CD4-positive, alpha-beta T cell (primary cell): ENCODE results near the gene IGDCC3. TPM values are rescaled to one million over a fixed set of nuclear protein-coding genes. Genes with fewer than 3 reads are reported as not detected.

Experiments
- ATAC-seq: fragments of 200-7000 bp; cut with Tn5 transposase; one replicate; pipeline ENCODE4 v1.10.0; 2022; ENCODE audit warnings: mild to moderate bottlenecking; ENCODE audit not compliant: poor library complexity
- CTCF ChIA-PET: fragments of 350-600 bp; sonication (Branson Sonifier 250); formaldehyde crosslinking; loops from one replicate; lab custom pipeline; 2021; ENCODE audit warnings: antibody characterized with exemption, inconsistent platforms; lab: Charles Lee
- POLR2A ChIA-PET: fragments of 350-600 bp; sonication (Branson Sonifier 250); formaldehyde crosslinking; loops from one replicate; lab custom pipeline; 2021; ENCODE audit warnings: antibody characterized with exemption, inconsistent platforms; lab: Charles Lee
- DNase-seq, 14 experiments: peaks; one replicate each; pipeline ENCODE4 v3.0.0-alpha.2; 2013 to 2020; ENCODE audit warnings: mixed read lengths in 2 of 14
- H3K27ac ChIP-seq, 2 donors: one replicate each; pipeline versions ENCODE4 v1.5.1 to v1.7.0; 2013; ENCODE audit warnings: low read length in 2 of 2, low read depth in 1 of 2, mild to moderate bottlenecking in 1 of 2
- H3K27me3 ChIP-seq, 2 experiments: 1 replicate in 1 of 2; 2 replicates in 1 of 2; pipeline versions ENCODE4 v1.6.1 to v1.7.0; 2013; ENCODE audit warnings: low read length in 2 of 2, control low read depth in 1 of 2, mild to moderate bottlenecking in 1 of 2, moderate library complexity in 1 of 2; ENCODE audit not compliant: insufficient read depth in 2 of 2, control insufficient read depth in 1 of 2
- H3K36me3 ChIP-seq: one replicate; pipeline ENCODE4 v1.6.1; 2013; ENCODE audit warnings: low read length, control low read depth; ENCODE audit not compliant: insufficient read depth
- H3K4me1 ChIP-seq: one replicate; pipeline ENCODE4 v1.6.1; 2013; ENCODE audit warnings: low read length, control low read depth; ENCODE audit not compliant: insufficient read depth
- H3K4me3 ChIP-seq: one replicate; pipeline ENCODE4 v1.5.1; 2013; ENCODE audit warnings: mild to moderate bottlenecking, low read length, moderate library complexity
- H3K9me3 ChIP-seq, 2 experiments: 1 replicate in 1 of 2; 2 replicates in 1 of 2; pipeline versions ENCODE4 v1.6.1 to v1.7.0; 2013; ENCODE audit warnings: low read length in 2 of 2, mild to moderate bottlenecking in 2 of 2, control low read depth in 1 of 2, moderate library complexity in 1 of 2; ENCODE audit not compliant: control insufficient read depth in 1 of 2, insufficient read depth in 1 of 2
- H3K27ac Mint-ChIP-seq: one replicate; pipeline ENCODE4 v1.8.0; 2020; ENCODE audit warnings: mixed read lengths
- H3K27me3 Mint-ChIP-seq: one replicate; pipeline ENCODE4 v1.8.0; 2021; ENCODE audit warnings: mixed read lengths
- H3K36me3 Mint-ChIP-seq: one replicate; pipeline ENCODE4 v1.8.0; 2021; ENCODE audit warnings: low read depth, mixed read lengths
- H3K4me1 Mint-ChIP-seq: one replicate; pipeline ENCODE4 v1.8.0; 2021; ENCODE audit warnings: low read depth, mixed read lengths
- H3K4me3 Mint-ChIP-seq: one replicate; pipeline ENCODE4 v1.8.0; 2020; ENCODE audit warnings: mild to moderate bottlenecking, mixed read lengths
- H3K9me3 Mint-ChIP-seq: one replicate; pipeline ENCODE4 v1.8.0; 2020; ENCODE audit warnings: mixed read lengths
- CTCF ChIP-seq: fragments of 200-600 bp; IDR thresholded peaks from one replicate; pipeline ENCODE4 v1.8.0; 2022; ENCODE audit warnings: antibody characterized with exemption, mild to moderate bottlenecking
- intact Hi-C, 2 experiments: fragments of 100-400 bp; cut with DNase I in 1 of 2; cut with micrococcal nuclease in 1 of 2; formaldehyde crosslinking; loops; one replicate each; pipeline versions ENCODE4 v1.15.1 to v1.9.0; 2023 to 2025; cut with DNase I, micrococcal nuclease
- total RNA-seq, 174 experiments: library from RNA in 2 of 174; stranded (reverse) in 2 of 174; gene quantifications; one replicate each; pipeline ENCODE4 v1.2.3 and lab custom pipeline; 2021 to 2026

Gene IGDCC3
- total RNA-seq, 2 experiments from 2014 or later: not detected

GRCh38 chr15:65410036-65410435 is 32.2 kb upstream of the IGDCC3 start:
- H3K9me3 Mint-ChIP-seq: no peaks in the 10 kb centered on the region
- ATAC-seq: no peak
- intact Hi-C loops: no loop called here
- no peaks in the 10 kb centered on the region for H3K4me1 Mint-ChIP-seq
- no peak overlapping the region for H3K27ac ChIP-seq
- ChIA-PET POLR2A (no interaction called here), CTCF (no interaction called here)
- no peaks in the 10 kb centered on the region for H3K4me1 ChIP-seq
- H3K4me3 Mint-ChIP-seq: no peak overlapping the region
- no peak overlapping the region for H3K27ac Mint-ChIP-seq
- H3K9me3 ChIP-seq: no peaks in the 10 kb centered on the region
- TF ChIP-seq CTCF: no peak
- no peaks in the 10 kb centered on the region for H3K36me3 ChIP-seq
- peaks cover 4 to 5% of the 10 kb centered on the region in 2 experiments for H3K27me3 ChIP-seq
- H3K36me3 Mint-ChIP-seq: no peaks in the 10 kb centered on the region
- H3K4me3 ChIP-seq: no peak overlapping the region
- no peak for DNase-seq
- peaks cover 24% of the 10 kb centered on the region for H3K27me3 Mint-ChIP-seq

- Histone ChIP-seq H3K9me3 (no peaks in the 10 kb centered on the region), H3K36me3 (no peaks in the 10 kb centered on the region), H3K27me3 (peaks cover 4 to 5% of the 10 kb centered on the region in 2 experiments), H3K4me1 (no peaks in the 10 kb centered on the region), H3K27ac (no peak overlapping the region), H3K4me3 (no peak overlapping the region)
- CTCF ChIA-PET: no interaction called here
- Mint-ChIP-seq H3K9me3 (no peaks in the 10 kb centered on the region), H3K4me3 (no peak overlapping the region), H3K4me1 (no peaks in the 10 kb centered on the region), H3K27me3 (peaks cover 24% of the 10 kb centered on the region), H3K36me3 (no peaks in the 10 kb centered on the region), H3K27ac (no peak overlapping the region)
- ATAC-seq: no peak
- DNase-seq: no peak
- intact Hi-C loops: no loop called here
- no peak for TF ChIP-seq CTCF
- POLR2A ChIA-PET: no interaction called here
Measured at GRCh38 chr15:65409036-65409631, 31.3 kb upstream of the IGDCC3 start.

GRCh38 chr15:65408324-65409035 is 30.7 kb upstream of the IGDCC3 start:
- intact Hi-C loops: no loop called here
- no peaks in the 10 kb centered on the region for H3K9me3 Mint-ChIP-seq
- ATAC-seq (no peak), DNase-seq (no peak)
- H3K4me3 Mint-ChIP-seq: no peak overlapping the region
- no peak for TF ChIP-seq CTCF
- ChIA-PET CTCF (no interaction called here), POLR2A (no interaction called here)
- H3K27me3 Mint-ChIP-seq: peaks cover 30% of the 10 kb centered on the region
- H3K4me3 ChIP-seq: no peak overlapping the region
- no peaks in the 10 kb centered on the region for H3K4me1 ChIP-seq
- no peaks in the 10 kb centered on the region for H3K9me3 ChIP-seq
- H3K27me3 ChIP-seq: peaks cover 4 to 7% of the 10 kb centered on the region in 2 experiments
- no peak overlapping the region for H3K27ac Mint-ChIP-seq
- no peaks in the 10 kb centered on the region for H3K4me1 Mint-ChIP-seq
- H3K36me3 ChIP-seq: no peaks in the 10 kb centered on the region
- H3K36me3 Mint-ChIP-seq: no peaks in the 10 kb centered on the region
- H3K27ac ChIP-seq: no peak overlapping the region
